Endothelial cell of umbilical vein (primary cell): ENCODE data around the gene CARMIL1. TPM values are rescaled to one million over a fixed set of nuclear protein-coding genes. Genes with fewer than 3 reads are reported as not detected.

ENCODE experiments used
- BruUV-seq: library from RNA; stranded (reverse); fragments of 400-500 nt; replicated peaks from 2 replicates; lab custom pipeline; 2021; lab: Mats Ljungman, UMichigan
- CTCF ChIA-PET: fragments of 300-600, 350-600 bp; sonication (Branson Sonifier 250); formaldehyde crosslinking; loops from one replicate; lab custom pipeline; 2021; ENCODE audit warnings: antibody characterized with exemption, inconsistent platforms; lab: Charles Lee
- POLR2A ChIA-PET: fragments of 300-600, 350-600 bp; sonication (Branson Sonifier 250); formaldehyde crosslinking; loops from one replicate; lab custom pipeline; 2021; ENCODE audit warnings: antibody characterized with exemption, inconsistent platforms; lab: Charles Lee
- DNase-seq: peaks from one replicate; pipeline ENCODE4 v3.0.0-alpha.2; 2011; ENCODE audit warnings: low read depth, low spot score
- FAIRE-seq: peaks from 2 replicates; lab custom pipeline; 2011; peaks lifted over from hg19 to GRCh38; lab: Jason Lieb, UNC
- H2AFZ ChIP-seq: 2 replicates; pipeline ENCODE4 v1.6.0; 2012; ENCODE audit warnings: low read depth, low read length, control low read depth, inconsistent platforms
- H3K27ac ChIP-seq: 2 replicates; pipeline ENCODE4 v1.5.1; 2011; ENCODE audit warnings: low read depth, mild to moderate bottlenecking, control low read depth, low read length, moderate library complexity; ENCODE audit not compliant: insufficient read depth
- H3K27me3 ChIP-seq, 2 experiments: 2 replicates each; pipeline versions ENCODE4 v1.6.0 to v1.6.1; 2011; ENCODE audit warnings: low read length in 2 of 2, mixed read lengths in 1 of 2; ENCODE audit not compliant: control insufficient read depth in 2 of 2, insufficient read depth in 2 of 2
- H3K36me3 ChIP-seq, 2 experiments: 2 replicates in 1 of 2; 3 replicates in 1 of 2; pipeline ENCODE4 v1.5.1; 2011; ENCODE audit warnings: low read length in 2 of 2, mild to moderate bottlenecking in 1 of 2, moderate library complexity in 1 of 2; ENCODE audit not compliant: control insufficient read depth in 2 of 2, insufficient read depth in 2 of 2; ENCODE audit errors: extremely low read depth in 1 of 2
- H3K4me1 ChIP-seq: 3 replicates; pipeline ENCODE4 v1.5.1; 2011; ENCODE audit warnings: mild to moderate bottlenecking, low read length; ENCODE audit not compliant: control insufficient read depth, insufficient read depth; ENCODE audit errors: extremely low read depth
- H3K4me2 ChIP-seq: 2 replicates; pipeline ENCODE4 v1.6.1; 2011; ENCODE audit warnings: low read length, control low read depth, mixed read lengths; ENCODE audit not compliant: insufficient read depth
- H3K4me3 ChIP-seq, 3 experiments: fragments of 200-600 bp in 1 of 3; sonication (generic), shearing (Covaris generic) in 1 of 3; replicated peaks in 1 of 3; 2 replicates each; pipeline ENCODE4 v1.5.1; 2011 to 2016; ENCODE audit warnings: control low read depth in 3 of 3, low read length in 3 of 3, mild to moderate bottlenecking in 2 of 3, inconsistent platforms in 1 of 3, low read depth in 1 of 3, moderate library complexity in 1 of 3; ENCODE audit not compliant: insufficient read depth in 1 of 3
- H3K79me2 ChIP-seq: 2 replicates; pipeline ENCODE4 v1.6.0; 2012; ENCODE audit warnings: low read length, inconsistent platforms; ENCODE audit not compliant: control insufficient read depth, insufficient read depth
- H3K9ac ChIP-seq: replicated peaks from 2 replicates; pipeline ENCODE3; 2011; ENCODE audit warnings: low read length, control low read depth; ENCODE audit not compliant: insufficient read depth; ENCODE audit errors: extremely low read depth
- H3K9me1 ChIP-seq: replicated peaks from 3 replicates; pipeline ENCODE4 v1.6.0; 2011; ENCODE audit warnings: mild to moderate bottlenecking, low read length; ENCODE audit not compliant: control insufficient read depth, insufficient read depth; ENCODE audit errors: extremely low read depth
- H3K9me3 ChIP-seq: replicated peaks from 2 replicates; pipeline ENCODE4 v1.5.1; 2012; ENCODE audit warnings: low read length, inconsistent platforms; ENCODE audit not compliant: control insufficient read depth, insufficient read depth
- H4K20me1 ChIP-seq: replicated peaks from 2 replicates; pipeline ENCODE3; 2011; ENCODE audit warnings: mild to moderate bottlenecking, low read length; ENCODE audit not compliant: control insufficient read depth, insufficient read depth; ENCODE audit errors: extremely low read depth
- CTCF ChIP-seq, 2 donors: IDR thresholded peaks; 1 replicate in 1 of 2; 2 replicates in 1 of 2; pipeline ENCODE4 v1.5.1; 2011; ENCODE audit warnings: low read length in 2 of 2, mild to moderate bottlenecking in 2 of 2, moderate library complexity in 2 of 2, control low read depth in 1 of 2, inconsistent platforms in 1 of 2, low read depth in 1 of 2; ENCODE audit not compliant: insufficient read depth in 1 of 2; ENCODE audit errors: extremely low read depth in 1 of 2
- EZH2 ChIP-seq: IDR thresholded peaks from 2 replicates; pipeline ENCODE4 v1.6.1; 2012; ENCODE audit warnings: borderline replicate concordance, low read depth, mild to moderate bottlenecking, moderate library complexity, low read length, inconsistent platforms; ENCODE audit not compliant: severe bottlenecking
- FOS ChIP-seq: IDR thresholded peaks from 2 replicates; pipeline ENCODE4 v1.6.1; 2011; ENCODE audit warnings: mild to moderate bottlenecking, low read length, moderate library complexity, borderline replicate concordance; ENCODE audit not compliant: insufficient read depth
- GATA2 ChIP-seq: IDR thresholded peaks from 2 replicates; pipeline ENCODE4 v1.7.0; 2011; ENCODE audit warnings: low read depth, mild to moderate bottlenecking, moderate library complexity, mixed read lengths, low read length; ENCODE audit not compliant: insufficient read length, insufficient read depth
- JUN ChIP-seq: IDR thresholded peaks from 2 replicates; pipeline ENCODE4 v1.6.1; 2011; ENCODE audit warnings: borderline replicate concordance, low read depth; ENCODE audit not compliant: insufficient read length, insufficient read depth
- MAX ChIP-seq: IDR thresholded peaks from 2 replicates; pipeline ENCODE4 v1.6.1; 2011; ENCODE audit not compliant: insufficient read depth, insufficient read length
- MYC ChIP-seq: IDR thresholded peaks from one replicate; pipeline ENCODE4 v1.6.1; 2011; ENCODE audit warnings: mild to moderate bottlenecking, low read depth, low read length
- POLR2A ChIP-seq: IDR thresholded peaks from 2 replicates; pipeline ENCODE4 v1.6.1; 2012; ENCODE audit warnings: low read depth, mild to moderate bottlenecking, control low read depth, low read length
- POLR2AphosphoS5 ChIP-seq: IDR thresholded peaks from 2 replicates; pipeline ENCODE4 v1.6.1; 2012; ENCODE audit warnings: low read depth, mild to moderate bottlenecking, control low read depth, low read length, moderate library complexity; ENCODE audit not compliant: insufficient read depth
- dilution Hi-C: fragments of 300-500 bp; cut with MboI; formaldehyde crosslinking; loops from one replicate; pipeline ENCODE4 v1.15.0; 2019; ENCODE audit warnings: low sequenced_read_pairs; ENCODE audit not compliant: extremely low pct_ligation_motif_present
- intact Hi-C: fragments of 100-400 bp; cut with micrococcal nuclease; formaldehyde crosslinking; loops from one replicate; pipeline ENCODE4 v1.10.0; 2022
- polyA plus RNA-seq, 4 experiments: library from polyadenylated mRNA; depleted of rRNA in 3 of 4; stranded (reverse) in 3 of 4; unstranded in 1 of 4; fragments of >200 nt; gene quantifications; 2 replicates each; pipeline versions ENCODE4 v1.2.1 to v1.2.3, GENCODE V29; 2011 to 2012; ENCODE audit warnings: missing spikeins in 1 of 4
- total RNA-seq: library from RNA; stranded (reverse); gene quantifications from 2 replicates; pipeline ENCODE4 v1.2.3, GENCODE V29; 2021

The CARMIL1 gene
- total and polyA plus RNA-seq, 2 donors (not counting 3 experiments of a cell fraction or from before 2014, with no cell fraction given), result 1.3 to 8.7 TPM

GRCh38 chr6:25659633-25660368 is 380.6 kb downstream of the CARMIL1 start:
- Histone ChIP-seq H3K4me3 (no peak overlapping the region), H3K9ac (no peak overlapping the region), H3K36me3 (no peaks in the 10 kb centered on the region), H2AFZ (no peak overlapping the region), H4K20me1 (no peaks in the 10 kb centered on the region), H3K27ac (no peak overlapping the region), H3K4me2 (no peak overlapping the region), H3K79me2 (no peaks in the 10 kb centered on the region), H3K9me3 (no peaks in the 10 kb centered on the region), H3K4me1 (peaks cover 3% of the 10 kb centered on the region), H3K9me1 (no peaks in the 10 kb centered on the region), H3K27me3 (peaks cover 2 to 3% of the 10 kb centered on the region in 2 experiments)
- BruUV-seq, result no TSS peak
- dilution Hi-C loops, result no loop called here
- DNase-seq (peak; percentile 3), FAIRE-seq (no peak)
- intact Hi-C loops, result no loop called here
- TF ChIP-seq FOS (no peak), MAX (no peak), POLR2AphosphoS5 (no peak), JUN (no peak), GATA2 (no peak), POLR2A (no peak), CTCF (IDR thresholded peaks at IDR 0.05; ENCODE audit: extremely low read depth in 1 of 2, insufficient read depth in 1 of 2, low read depth in 1 of 2, low read length in 2 of 2) (no peak), MYC (no peak), EZH2 (no peak)
- CTCF ChIA-PET, result interaction anchor here (0.8 kb wide), 1 partner anchor 60 kb away, joined by 3 read pairs; no protein-coding TSS in a partner anchor
- POLR2A ChIA-PET, result no interaction called here
